HT-29 (cell line): ENCODE measurements around the gene RGS8. TPM values are rescaled to one million over a fixed set of nuclear protein-coding genes. Genes with fewer than 3 reads are reported as not detected.

Experiments used
- DNase-seq: peaks from one replicate; pipeline ENCODE4 v3.0.0-alpha.2; 2015; ENCODE audit warnings: low spot score
- total RNA-seq: library from RNA; depleted of rRNA; stranded (reverse); fragments of >200 nt; shearing (Covaris generic); gene quantifications from 2 replicates; pipeline ENCODE4 v1.2.3, GENCODE V29; 2014; rRNA removed

Gene RGS8
- total RNA-seq, 1 experiment from 2014 or later, result not detected

GRCh38 chr1:182641561-182641960, 42.8 kb downstream of the RGS8 start:
- DNase-seq, result no peak

- no peak for DNase-seq
Observed at GRCh38 chr1:182639330-182639729, 45.1 kb downstream of the RGS8 start.

- no peak for DNase-seq
Observed at GRCh38 chr1:182637769-182638168, 46.6 kb downstream of the RGS8 start.

- no peak for DNase-seq
Observed at GRCh38 chr1:182635871-182636270, 48.5 kb downstream of the RGS8 start.

Other genes starting within 250 kb of the RGS8 start
- not detected in 2 replicates for gene RGSL1, start 234.4 kb downstream of the RGS8 start, total RNA-seq
- gene RNASEL, start 95.3 kb downstream of the RGS8 start, total RNA-seq, result 1.6 and 1.9 TPM in 2 replicates
- 3.1 and 5.1 TPM in 2 replicates for gene RGS16, start 80.2 kb downstream of the RGS8 start, total RNA-seq
- gene NPL, start 105.2 kb upstream of the RGS8 start, total RNA-seq, result 0.86 and 3.0 TPM in 2 replicates
- 115 and 131 TPM in 2 replicates for gene DHX9, start 154.8 kb upstream of the RGS8 start, total RNA-seq